Spinal cord (tissue), 4 donors: ENCODE results near the gene CHD9. TPM values are rescaled to one million over a fixed set of nuclear protein-coding genes. Genes with fewer than 3 reads are reported as not detected.

Experiments
- polyA plus RNA-seq, 2 donors: library from polyadenylated mRNA; unstranded; fragments of 120-200 nt; gene quantifications; one replicate each; pipeline ENCODE4 v1.2.1, GENCODE V29; 2013; ENCODE audit not compliant: insufficient read length in 2 of 2
- small RNA-seq: library from RNA; depleted of rRNA; stranded (forward); fragments of <200 nt; gene quantifications from one replicate; pipeline ENCODE3, GENCODE V24; 2014; ENCODE audit warnings: low replicate concordance
- total RNA-seq, 2 donors: library from RNA; depleted of rRNA in 1 of 2; stranded (reverse); fragments of 120-200 nt in 1 of 2; fragments of >200 nt in 1 of 2; gene quantifications; one replicate each; pipeline versions ENCODE4 v1.2.3 to v1.2.4, GENCODE V29; 2013 to 2014

CHD9 gene
- total and polyA plus RNA-seq, 4 donors, result 32.2 to 140 (median 82.8) TPM

Small RNA genes lying within 50 kb of the gene (small RNA-seq; reads per million reads assigned to genes)
- not detected for gene RF01210
- gene RNA5SP427, result not detected

Other genes starting within 250 kb of the CHD9 start
- gene CHD9NB, start 2.1 kb upstream of the CHD9 start, total RNA-seq, result 10 to 100 TPM in 1 of 2 donors, 1 to 10 TPM in 1; 2.5 to 25.7 TPM
- 1 to 10 TPM; 2.6 to 3.3 TPM for gene CHD9NB, start 2.1 kb upstream of the CHD9 start, polyA plus RNA-seq